Measurements from ENCODE around the gene CAVIN2.
"Not testable (repeated sequence)": the region's sequence is repeated elsewhere in the genome, so short reads cannot be mapped to it uniquely, and the experiment has no call there.

CAVIN2 gene

GRCh38 chr2:191797942-191798876 lies 48.7 kb downstream of the CAVIN2 start:
- DNase-seq, result no peak

- no peak for DNase-seq
These were observed 49.4 kb downstream of the CAVIN2 start for GRCh38 chr2:191797500-191797899.

DNA sequence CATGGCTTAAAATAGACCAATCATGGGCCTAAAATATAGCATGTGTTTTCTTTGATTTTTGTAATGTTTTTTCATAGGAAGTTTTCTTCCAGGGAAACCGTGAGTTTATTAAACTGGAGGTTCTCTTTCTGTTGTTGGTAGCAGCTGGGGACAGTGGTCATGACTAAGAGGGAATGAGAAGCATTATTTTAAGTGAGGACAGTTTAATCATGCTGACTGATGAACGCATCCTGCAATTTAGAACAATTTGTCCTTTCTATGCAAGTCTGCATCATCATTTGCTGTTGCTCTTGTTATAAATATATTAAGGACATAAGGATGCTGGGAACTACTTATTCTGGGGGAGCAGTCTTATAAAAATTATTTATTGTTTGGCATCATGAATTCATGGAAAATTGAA lies 51.2 kb downstream of the CAVIN2 start:
- DNase-seq, result no peak

GRCh38 chr2:191791953-191792560 lies 54.8 kb downstream of the CAVIN2 start:
- no peak for DNase-seq

DNA sequence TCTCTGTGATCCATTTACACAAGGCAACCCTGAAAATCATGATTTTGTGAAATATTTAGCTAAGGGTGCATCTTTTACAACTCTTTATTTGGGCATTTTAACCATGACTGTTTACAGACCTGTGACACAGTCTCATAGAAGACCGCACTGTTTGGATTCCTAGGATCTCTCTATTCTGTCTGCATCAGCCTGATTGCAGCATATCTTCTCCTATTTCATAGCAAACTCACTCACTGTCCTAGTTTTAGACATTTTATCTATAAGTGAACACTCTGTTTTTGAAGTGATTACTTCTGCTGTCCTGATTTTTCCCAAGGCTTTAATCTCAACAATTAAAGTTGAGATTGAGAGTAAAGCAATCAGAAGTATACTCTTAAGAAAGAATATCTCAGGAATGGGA lies 56.2 kb downstream of the CAVIN2 start:
- no peak for DNase-seq

GRCh38 chr2:191789796-191790195 lies 57.1 kb downstream of the CAVIN2 start:
- no peak for DNase-seq

GRCh38 chr2:191786694-191787093 lies 60.2 kb downstream of the CAVIN2 start:
- DNase-seq, result no peak

DNA sequence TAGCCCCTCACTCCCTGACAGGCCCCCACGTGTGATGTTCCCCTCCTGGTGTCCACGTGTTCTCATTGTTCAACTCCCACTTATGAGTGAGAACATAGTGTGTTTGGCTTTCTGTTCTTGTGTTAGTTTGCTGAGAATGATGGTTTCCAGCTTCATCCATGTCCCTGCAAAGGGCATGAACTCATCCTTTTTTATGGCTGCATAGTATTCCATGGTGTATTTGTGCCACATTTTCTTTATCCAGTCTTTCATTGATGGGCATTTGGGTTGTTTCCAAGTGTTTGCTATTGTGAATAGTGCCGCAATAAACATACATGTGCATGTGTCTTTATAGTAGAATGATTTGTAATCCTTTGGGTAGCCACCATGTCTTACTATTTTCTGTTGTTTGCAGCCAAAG lies 61.2 kb downstream of the CAVIN2 start:
- not testable (repeated sequence) for DNase-seq

All from retina (tissue), 1 donor.